Retinal pigment epithelial cell (primary cell): Measurements from ENCODE around the gene DOCK10.
A peak's percentile ranks its signal among the peaks of the same experiment; 100 is the strongest.

Experiments used
- DNase-seq: peaks from one replicate; pipeline ENCODE4 v3.0.0-alpha.2; 2010; ENCODE audit warnings: low read depth
- H3K4me3 ChIP-seq: 2 replicates; pipeline ENCODE4 v1.5.1; 2011; ENCODE audit warnings: mild to moderate bottlenecking, low read length, control low read depth, moderate library complexity
- TF ChIP-seq, protein P1 (sequence below): conservative IDR thresholded peaks from 2 replicates; pipeline ENCODE4 v1.5.1; 2011; ENCODE audit warnings: low read depth, low read length, control low read depth, inconsistent platforms

DOCK10 gene

GRCh38 chr2:224793946-224794345 is 248.3 kb downstream of the DOCK10 start:
- TF ChIP-seq, protein P1, sequence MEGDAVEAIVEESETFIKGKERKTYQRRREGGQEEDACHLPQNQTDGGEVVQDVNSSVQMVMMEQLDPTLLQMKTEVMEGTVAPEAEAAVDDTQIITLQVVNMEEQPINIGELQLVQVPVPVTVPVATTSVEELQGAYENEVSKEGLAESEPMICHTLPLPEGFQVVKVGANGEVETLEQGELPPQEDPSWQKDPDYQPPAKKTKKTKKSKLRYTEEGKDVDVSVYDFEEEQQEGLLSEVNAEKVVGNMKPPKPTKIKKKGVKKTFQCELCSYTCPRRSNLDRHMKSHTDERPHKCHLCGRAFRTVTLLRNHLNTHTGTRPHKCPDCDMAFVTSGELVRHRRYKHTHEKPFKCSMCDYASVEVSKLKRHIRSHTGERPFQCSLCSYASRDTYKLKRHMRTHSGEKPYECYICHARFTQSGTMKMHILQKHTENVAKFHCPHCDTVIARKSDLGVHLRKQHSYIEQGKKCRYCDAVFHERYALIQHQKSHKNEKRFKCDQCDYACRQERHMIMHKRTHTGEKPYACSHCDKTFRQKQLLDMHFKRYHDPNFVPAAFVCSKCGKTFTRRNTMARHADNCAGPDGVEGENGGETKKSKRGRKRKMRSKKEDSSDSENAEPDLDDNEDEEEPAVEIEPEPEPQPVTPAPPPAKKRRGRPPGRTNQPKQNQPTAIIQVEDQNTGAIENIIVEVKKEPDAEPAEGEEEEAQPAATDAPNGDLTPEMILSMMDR = no peak
- no peak overlapping the region for H3K4me3 ChIP-seq
- DNase-seq = no peak

DNA sequence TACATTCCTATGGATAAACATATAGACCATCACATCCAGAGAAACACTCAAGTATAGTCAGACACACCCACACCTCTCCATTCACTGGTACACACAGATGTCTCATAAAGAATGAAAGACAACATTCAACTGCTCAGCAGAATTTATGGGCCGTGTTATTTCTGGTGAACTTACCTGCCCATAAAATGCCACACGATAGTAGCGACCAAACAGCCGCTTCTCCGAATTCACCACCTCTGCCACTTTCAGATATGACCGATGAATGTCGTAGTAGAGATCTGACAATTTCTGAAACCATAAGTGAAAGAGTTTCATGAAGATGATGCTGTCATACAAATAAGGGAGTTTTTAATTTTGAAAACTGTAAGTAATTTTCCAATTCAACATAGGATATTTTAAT is 255.4 kb downstream of the DOCK10 start:
- H3K4me3 ChIP-seq = no peak overlapping the region
- no peak for DNase-seq
- TF ChIP-seq, protein P1 = no peak

- DNase-seq = no peak
- TF ChIP-seq, protein P1 = no peak
- no peak overlapping the region for H3K4me3 ChIP-seq
Measured at GRCh38 chr2:224781400-224781799, 260.9 kb downstream of the DOCK10 start.

- no peak overlapping the region for H3K4me3 ChIP-seq
- TF ChIP-seq, protein P1 = no peak
- no peak for DNase-seq
Measured at GRCh38 chr2:224780823-224781222, 261.4 kb downstream of the DOCK10 start.

GRCh38 chr2:224780106-224780505 is 262.2 kb downstream of the DOCK10 start:
- peak; percentile 54 for DNase-seq

DNA sequence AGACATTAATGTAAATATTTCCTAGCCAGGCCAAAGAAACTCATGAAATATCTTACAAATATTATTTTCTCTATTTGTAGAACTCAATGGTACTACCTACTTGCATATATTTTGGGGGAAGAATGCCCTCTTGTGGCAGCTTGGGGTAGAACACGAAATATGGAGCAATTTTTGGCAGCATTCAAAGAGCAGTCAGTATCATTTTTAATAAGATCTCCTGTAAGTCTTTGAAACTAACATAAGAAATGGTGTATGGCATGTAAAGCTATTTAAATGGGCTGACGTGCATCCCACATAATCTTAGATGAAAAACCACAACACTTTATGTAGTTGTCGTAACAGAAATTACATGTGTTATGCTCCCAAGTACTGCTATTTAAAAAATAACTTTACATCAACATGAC is 263.8 kb downstream of the DOCK10 start:
- TF ChIP-seq, protein P1 = peak; percentile 81
- DNase-seq = peak; percentile 37
- no peak overlapping the region for H3K4me3 ChIP-seq

More at GRCh38 chr2:224780106-224780505, 262.2 kb downstream of the DOCK10 start:
- TF ChIP-seq, protein P1 = no peak
- no peak overlapping the region for H3K4me3 ChIP-seq

GRCh38 chr2:224777559-224777930 is 264.7 kb downstream of the DOCK10 start:
- no peak overlapping the region for H3K4me3 ChIP-seq
- DNase-seq = no peak
- TF ChIP-seq, protein P1 = no peak
